ENCODE results near the gene EEPD1.

The EEPD1 gene

GRCh38 chr7:36223851-36224250 is 70.8 kb downstream of the EEPD1 start:
- no peaks in the 10 kb centered on the region for H3K9me3 ChIP-seq (ENCODE audit: control insufficient read depth in 5 of 5, low read length in 5 of 5)
- H3K9ac ChIP-seq (ENCODE audit: low read length in 5 of 5) = no peak overlapping the region
- no peak overlapping the region for H3K4me3 ChIP-seq (ENCODE audit: low read depth in 1 of 5, low read length in 5 of 5)
- H3K36me3 ChIP-seq (ENCODE audit: control insufficient read depth in 5 of 5, insufficient read depth in 5 of 5, low read length in 5 of 5) = no peaks in the 10 kb centered on the region
- H3K27me3 ChIP-seq (ENCODE audit: control insufficient read depth in 5 of 5, insufficient read depth in 4 of 5, low read length in 5 of 5) = no peaks in the 10 kb centered on the region
- H3K27ac ChIP-seq (ENCODE audit: low read depth, low read length) = no peak overlapping the region
- H3K4me1 ChIP-seq (ENCODE audit: control insufficient read depth in 5 of 5, insufficient read depth in 5 of 5, low read length in 5 of 5) = peaks cover 2 to 29% (median 10%) of the 10 kb centered on the region in 5 donors

- H3K4me1 ChIP-seq (ENCODE audit: control insufficient read depth in 5 of 5, insufficient read depth in 5 of 5, low read length in 5 of 5) = peaks cover 2 to 29% (median 10%) of the 10 kb centered on the region in 5 donors
- peak overlapping the region; percentile 35 for H3K27ac ChIP-seq (ENCODE audit: low read depth, low read length)
- H3K27me3 ChIP-seq (ENCODE audit: control insufficient read depth in 5 of 5, insufficient read depth in 4 of 5, low read length in 5 of 5) = no peaks in the 10 kb centered on the region
- no peaks in the 10 kb centered on the region for H3K9me3 ChIP-seq (ENCODE audit: control insufficient read depth in 5 of 5, low read length in 5 of 5)
- no peak overlapping the region for H3K9ac ChIP-seq (ENCODE audit: low read length in 5 of 5)
- no peak overlapping the region for H3K4me3 ChIP-seq (ENCODE audit: low read depth in 1 of 5, low read length in 5 of 5)
- H3K36me3 ChIP-seq (ENCODE audit: control insufficient read depth in 5 of 5, insufficient read depth in 5 of 5, low read length in 5 of 5) = no peaks in the 10 kb centered on the region
Observed at GRCh38 chr7:36224934-36225858, 72.1 kb downstream of the EEPD1 start.

GRCh38 chr7:36226151-36226550 is 73.1 kb downstream of the EEPD1 start:
- H3K4me1 ChIP-seq (ENCODE audit: control insufficient read depth in 5 of 5, insufficient read depth in 5 of 5, low read length in 5 of 5) = peaks cover 2 to 36% (median 10%) of the 10 kb centered on the region in 5 donors
- no peaks in the 10 kb centered on the region for H3K9me3 ChIP-seq (ENCODE audit: control insufficient read depth in 5 of 5, low read length in 5 of 5)
- H3K27ac ChIP-seq (ENCODE audit: low read depth, low read length) = peak overlapping the region; percentile 35
- no peak overlapping the region for H3K4me3 ChIP-seq (ENCODE audit: low read depth in 1 of 5, low read length in 5 of 5)
- H3K36me3 ChIP-seq (ENCODE audit: control insufficient read depth in 5 of 5, insufficient read depth in 5 of 5, low read length in 5 of 5) = no peaks in the 10 kb centered on the region
- H3K27me3 ChIP-seq (ENCODE audit: control insufficient read depth in 5 of 5, insufficient read depth in 4 of 5, low read length in 5 of 5) = no peaks in the 10 kb centered on the region
- H3K9ac ChIP-seq (ENCODE audit: low read length in 5 of 5) = no peak overlapping the region

- H3K4me1 ChIP-seq (ENCODE audit: control insufficient read depth in 5 of 5, insufficient read depth in 5 of 5, low read length in 5 of 5) = peaks cover 2 to 41% (median 16%) of the 10 kb centered on the region in 5 donors
- peak overlapping the region in 1 of 5 donors; percentile 10 for H3K9ac ChIP-seq (ENCODE audit: low read length in 5 of 5)
- no peaks in the 10 kb centered on the region for H3K27me3 ChIP-seq (ENCODE audit: control insufficient read depth in 5 of 5, insufficient read depth in 4 of 5, low read length in 5 of 5)
- H3K27ac ChIP-seq (ENCODE audit: low read depth, low read length) = peak overlapping the region; percentile 24
- no peak overlapping the region for H3K4me3 ChIP-seq (ENCODE audit: low read depth in 1 of 5, low read length in 5 of 5)
- no peaks in the 10 kb centered on the region for H3K9me3 ChIP-seq (ENCODE audit: control insufficient read depth in 5 of 5, low read length in 5 of 5)
- no peaks in the 10 kb centered on the region for H3K36me3 ChIP-seq (ENCODE audit: control insufficient read depth in 5 of 5, insufficient read depth in 5 of 5, low read length in 5 of 5)
Observed at GRCh38 chr7:36227223-36227622, 74.2 kb downstream of the EEPD1 start.

GRCh38 chr7:36228039-36228438 is 75.0 kb downstream of the EEPD1 start:
- no peak overlapping the region for H3K4me3 ChIP-seq (ENCODE audit: low read depth in 1 of 5, low read length in 5 of 5)
- H3K9ac ChIP-seq (ENCODE audit: low read length in 5 of 5) = no peak overlapping the region
- no peaks in the 10 kb centered on the region for H3K27me3 ChIP-seq (ENCODE audit: control insufficient read depth in 5 of 5, insufficient read depth in 4 of 5, low read length in 5 of 5)
- H3K36me3 ChIP-seq (ENCODE audit: control insufficient read depth in 5 of 5, insufficient read depth in 5 of 5, low read length in 5 of 5) = no peaks in the 10 kb centered on the region
- H3K27ac ChIP-seq (ENCODE audit: low read depth, low read length) = no peak overlapping the region
- H3K9me3 ChIP-seq (ENCODE audit: control insufficient read depth in 5 of 5, low read length in 5 of 5) = no peaks in the 10 kb centered on the region
- peaks cover 2 to 44% (median 22%) of the 10 kb centered on the region in 5 donors for H3K4me1 ChIP-seq (ENCODE audit: control insufficient read depth in 5 of 5, insufficient read depth in 5 of 5, low read length in 5 of 5)

- peaks cover 2 to 35% (median 21%) of the 10 kb centered on the region in 5 donors for H3K4me1 ChIP-seq (ENCODE audit: control insufficient read depth in 5 of 5, insufficient read depth in 5 of 5, low read length in 5 of 5)
- peak overlapping the region; percentile 39 for H3K27ac ChIP-seq (ENCODE audit: low read depth, low read length)
- no peak overlapping the region for H3K9ac ChIP-seq (ENCODE audit: low read length in 5 of 5)
- H3K9me3 ChIP-seq (ENCODE audit: control insufficient read depth in 5 of 5, low read length in 5 of 5) = no peaks in the 10 kb centered on the region
- H3K4me3 ChIP-seq (ENCODE audit: low read depth in 1 of 5, low read length in 5 of 5) = no peak overlapping the region
- no peaks in the 10 kb centered on the region for H3K36me3 ChIP-seq (ENCODE audit: control insufficient read depth in 5 of 5, insufficient read depth in 5 of 5, low read length in 5 of 5)
- no peaks in the 10 kb centered on the region for H3K27me3 ChIP-seq (ENCODE audit: control insufficient read depth in 5 of 5, insufficient read depth in 4 of 5, low read length in 5 of 5)
Observed at GRCh38 chr7:36231406-36231805, 78.4 kb downstream of the EEPD1 start.

- H3K27ac ChIP-seq (ENCODE audit: low read depth, low read length) = peak overlapping the region; percentile 3
Observed at GRCh38 chr7:36232555-36232954, 79.5 kb downstream of the EEPD1 start.

GRCh38 chr7:36232971-36233550 is 80.0 kb downstream of the EEPD1 start:
- Histone ChIP-seq H3K4me1 (ENCODE audit: control insufficient read depth in 5 of 5, insufficient read depth in 5 of 5, low read length in 5 of 5) (peaks cover 0 to 26% (median 15%) of the 10 kb centered on the region in 5 donors), H3K9ac (ENCODE audit: low read length in 5 of 5) (no peak overlapping the region), H3K36me3 (ENCODE audit: control insufficient read depth in 5 of 5, insufficient read depth in 5 of 5, low read length in 5 of 5) (peaks cover 0 to 10% (median 5%) of the 10 kb centered on the region in 5 donors), H3K4me3 (ENCODE audit: low read depth in 1 of 5, low read length in 5 of 5) (no peak overlapping the region), H3K27me3 (ENCODE audit: control insufficient read depth in 5 of 5, insufficient read depth in 4 of 5, low read length in 5 of 5) (no peaks in the 10 kb centered on the region), H3K27ac (ENCODE audit: low read depth, low read length) (peak overlapping the region; percentile 3), H3K9me3 (ENCODE audit: control insufficient read depth in 5 of 5, low read length in 5 of 5) (no peaks in the 10 kb centered on the region)

More at GRCh38 chr7:36232555-36232954, 79.5 kb downstream of the EEPD1 start:
- Histone ChIP-seq H3K27me3 (ENCODE audit: control insufficient read depth in 5 of 5, insufficient read depth in 4 of 5, low read length in 5 of 5) (no peaks in the 10 kb centered on the region), H3K36me3 (ENCODE audit: control insufficient read depth in 5 of 5, insufficient read depth in 5 of 5, low read length in 5 of 5) (peaks cover 0 to 10% (median 5%) of the 10 kb centered on the region in 5 donors), H3K4me3 (ENCODE audit: low read depth in 1 of 5, low read length in 5 of 5) (no peak overlapping the region), H3K9me3 (ENCODE audit: control insufficient read depth in 5 of 5, low read length in 5 of 5) (no peaks in the 10 kb centered on the region), H3K9ac (ENCODE audit: low read length in 5 of 5) (no peak overlapping the region), H3K4me1 (ENCODE audit: control insufficient read depth in 5 of 5, insufficient read depth in 5 of 5, low read length in 5 of 5) (peaks cover 0 to 27% (median 16%) of the 10 kb centered on the region in 5 donors)

GRCh38 chr7:36236073-36236472 is 83.0 kb downstream of the EEPD1 start:
- no peak overlapping the region for H3K4me3 ChIP-seq (ENCODE audit: low read depth in 1 of 5, low read length in 5 of 5)
- peaks cover 0 to 31% (median 20%) of the 10 kb centered on the region in 5 donors for H3K36me3 ChIP-seq (ENCODE audit: control insufficient read depth in 5 of 5, insufficient read depth in 5 of 5, low read length in 5 of 5)

GRCh38 chr7:36238138-36238537 is 85.1 kb downstream of the EEPD1 start:
- no peak overlapping the region for H3K9ac ChIP-seq (ENCODE audit: low read length in 5 of 5)
- peaks cover 0 to 3% (median 0%) of the 10 kb centered on the region in 5 donors for H3K4me1 ChIP-seq (ENCODE audit: control insufficient read depth in 5 of 5, insufficient read depth in 5 of 5, low read length in 5 of 5)
- no peak overlapping the region for H3K4me3 ChIP-seq (ENCODE audit: low read depth in 1 of 5, low read length in 5 of 5)
- H3K27ac ChIP-seq (ENCODE audit: low read depth, low read length) = no peak overlapping the region
- H3K9me3 ChIP-seq (ENCODE audit: control insufficient read depth in 5 of 5, low read length in 5 of 5) = no peaks in the 10 kb centered on the region
- peaks cover 0 to 39% (median 24%) of the 10 kb centered on the region in 5 donors for H3K36me3 ChIP-seq (ENCODE audit: control insufficient read depth in 5 of 5, insufficient read depth in 5 of 5, low read length in 5 of 5)
- no peaks in the 10 kb centered on the region for H3K27me3 ChIP-seq (ENCODE audit: control insufficient read depth in 5 of 5, insufficient read depth in 4 of 5, low read length in 5 of 5)

More at GRCh38 chr7:36236073-36236472, 83.0 kb downstream of the EEPD1 start:
- no peak overlapping the region for H3K27ac ChIP-seq (ENCODE audit: low read depth, low read length)
- no peaks in the 10 kb centered on the region for H3K9me3 ChIP-seq (ENCODE audit: control insufficient read depth in 5 of 5, low read length in 5 of 5)
- H3K4me1 ChIP-seq (ENCODE audit: control insufficient read depth in 5 of 5, insufficient read depth in 5 of 5, low read length in 5 of 5) = peaks cover 0 to 20% (median 12%) of the 10 kb centered on the region in 5 donors
- no peak overlapping the region for H3K9ac ChIP-seq (ENCODE audit: low read length in 5 of 5)
- H3K27me3 ChIP-seq (ENCODE audit: control insufficient read depth in 5 of 5, insufficient read depth in 4 of 5, low read length in 5 of 5) = no peaks in the 10 kb centered on the region
